H7 (cell line): ENCODE measurements around the gene SH2D2A. TPM values are rescaled to one million over a fixed set of nuclear protein-coding genes. Genes with fewer than 3 reads are reported as not detected.

ENCODE experiments used
- DNase-seq: peaks from one replicate; pipeline ENCODE4 v3.0.0; 2012
- H3K27me3 ChIP-seq: 2 replicates; pipeline ENCODE4 v1.6.0; 2011; ENCODE audit warnings: mild to moderate bottlenecking, low read length; ENCODE audit not compliant: control insufficient read depth, insufficient read depth
- H3K36me3 ChIP-seq: replicated peaks from 2 replicates; pipeline ENCODE4 v1.5.1; 2011; ENCODE audit warnings: low read length; ENCODE audit not compliant: control insufficient read depth, insufficient read depth
- H3K4me3 ChIP-seq: 2 replicates; pipeline ENCODE4 v1.5.1; 2011; ENCODE audit warnings: low read depth, mild to moderate bottlenecking, control low read depth, low read length, moderate library complexity; ENCODE audit not compliant: insufficient read depth
- total RNA-seq: library from RNA; depleted of rRNA; stranded (reverse); fragments of >200 nt; shearing (Covaris generic); gene quantifications from 2 replicates; pipeline ENCODE4 v1.2.3, GENCODE V29; 2014

SH2D2A gene
- total RNA-seq, 1 experiment from 2014 or later, result 8.4 TPM

DNA sequence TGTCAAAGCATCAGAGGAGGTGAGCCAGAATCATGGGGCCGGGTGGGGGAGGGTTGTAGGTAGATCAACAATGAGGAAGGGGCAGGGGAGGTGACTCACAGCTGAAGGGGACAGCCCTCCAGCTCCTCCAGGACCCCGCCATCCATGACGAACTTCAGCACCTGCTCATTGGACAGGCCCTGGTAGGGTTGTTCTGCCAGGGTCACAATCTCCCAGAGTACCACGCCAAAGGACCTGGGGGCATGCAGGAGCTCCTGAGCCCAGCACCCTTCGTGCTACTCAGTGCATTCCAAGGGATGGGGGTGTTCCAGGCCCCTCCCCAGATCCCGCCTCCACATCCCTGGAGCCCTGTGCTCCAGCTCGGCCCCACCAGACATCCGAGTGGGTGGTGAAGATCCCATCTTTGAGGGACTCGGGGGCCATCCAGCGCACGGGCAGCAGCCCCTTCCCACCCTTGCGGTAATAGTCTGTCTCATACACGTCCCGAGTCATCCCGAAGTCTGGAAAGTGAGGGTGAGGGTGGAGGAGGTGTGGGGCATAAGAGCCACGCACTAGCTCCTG is 24.7 kb upstream of the SH2D2A start:
- DNase-seq, result peak; percentile 66
- no peaks in the 10 kb centered on the region for H3K36me3 ChIP-seq
- H3K27me3 ChIP-seq, result peaks cover 68% of the 10 kb centered on the region
- no peak overlapping the region for H3K4me3 ChIP-seq

DNA sequence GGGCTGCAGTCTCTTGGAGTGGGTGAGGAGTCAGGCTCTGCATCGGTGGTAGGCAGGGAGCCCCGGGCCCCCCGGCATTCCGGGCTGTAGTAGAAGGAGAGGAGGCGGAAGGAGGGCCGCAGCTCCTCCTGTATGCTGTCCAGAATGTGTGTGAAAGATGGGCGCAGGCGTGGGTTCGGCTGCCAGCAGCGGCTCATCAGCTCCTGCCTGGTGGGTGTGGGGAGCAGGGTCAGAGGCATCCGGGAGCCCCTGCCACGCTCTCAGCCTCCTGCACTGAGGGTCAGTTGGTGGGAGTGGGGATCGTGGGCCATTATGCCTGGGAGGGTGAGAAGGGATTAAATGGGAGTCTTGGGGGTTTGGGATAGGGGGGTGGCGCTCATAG is 24.2 kb upstream of the SH2D2A start:
- no peaks in the 10 kb centered on the region for H3K36me3 ChIP-seq
- H3K4me3 ChIP-seq, result no peak overlapping the region
- peak; percentile 36 for DNase-seq
- peaks cover 67% of the 10 kb centered on the region for H3K27me3 ChIP-seq

DNA sequence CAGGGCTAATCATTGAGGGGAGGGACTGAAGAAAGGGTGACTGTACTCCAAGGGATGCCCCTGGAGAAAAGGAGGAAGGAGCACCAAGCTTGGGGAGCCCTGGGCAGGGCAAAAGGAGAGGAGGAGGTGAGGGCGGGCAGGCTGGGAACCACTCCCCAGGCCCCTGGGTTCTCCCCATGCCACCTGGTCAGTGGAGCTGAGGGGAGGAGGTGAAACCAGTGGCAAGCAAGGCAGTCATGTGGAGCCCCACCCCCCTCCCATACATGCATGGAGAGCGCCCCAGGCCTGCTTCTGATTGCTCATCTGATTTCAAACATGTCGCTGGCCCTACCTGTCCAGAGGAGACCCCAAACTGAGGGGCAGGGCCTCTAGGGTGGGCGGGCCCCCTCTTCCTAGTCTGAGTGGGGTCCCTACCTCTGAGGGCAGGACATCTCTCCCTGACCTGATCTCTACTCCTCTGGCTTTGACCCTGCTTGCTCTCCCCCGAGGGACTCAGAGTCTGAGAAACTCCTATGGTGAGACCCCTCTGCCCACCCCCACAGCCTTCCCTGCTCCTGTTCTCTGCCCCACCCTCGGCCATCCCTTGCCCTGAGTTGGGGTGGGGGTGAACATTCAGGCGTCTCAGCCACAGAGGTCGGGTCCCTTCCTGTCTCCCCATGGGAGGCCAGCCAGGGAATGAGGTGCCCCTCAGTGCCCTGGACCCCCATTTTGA is 23.7 kb upstream of the SH2D2A start:
- H3K4me3 ChIP-seq, result no peak overlapping the region
- H3K36me3 ChIP-seq, result no peaks in the 10 kb centered on the region
- peak; percentile 33 for DNase-seq
- H3K27me3 ChIP-seq, result peaks cover 67% of the 10 kb centered on the region

DNA sequence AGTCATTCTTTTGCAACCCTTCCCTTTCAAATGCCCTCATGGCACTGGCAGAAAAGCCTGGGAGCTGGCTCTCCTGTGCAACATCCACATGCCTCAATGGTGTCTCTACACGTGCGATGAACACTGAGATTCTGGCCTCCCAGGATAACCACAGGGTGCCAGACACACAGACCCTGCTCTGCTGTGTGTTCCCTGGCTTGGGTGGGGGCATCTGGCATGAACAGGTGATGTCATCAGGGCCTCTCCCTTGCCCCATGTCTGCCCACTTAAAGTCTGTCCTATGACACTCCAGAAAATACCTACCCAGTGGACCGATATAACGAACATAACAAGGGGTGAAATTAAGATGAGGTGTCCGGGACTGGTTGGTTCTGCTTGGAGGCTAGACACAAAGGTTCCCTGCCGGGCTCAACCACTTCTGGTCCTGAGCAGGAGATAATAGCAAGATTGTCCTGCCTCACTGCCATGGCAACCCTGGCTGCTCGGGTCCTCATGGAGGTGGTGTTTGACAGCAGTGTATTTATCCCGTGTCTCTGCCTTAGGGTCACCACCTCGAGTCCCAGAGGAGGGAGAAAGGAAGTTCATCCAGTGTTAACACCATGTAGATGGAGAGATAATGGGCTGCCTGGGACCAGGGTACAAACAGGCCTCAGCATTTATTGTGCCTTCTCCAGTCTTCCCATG is 22.9 kb upstream of the SH2D2A start:
- no peaks in the 10 kb centered on the region for H3K36me3 ChIP-seq
- H3K27me3 ChIP-seq, result peaks cover 64% of the 10 kb centered on the region
- peak; percentile 50 for DNase-seq
- H3K4me3 ChIP-seq, result no peak overlapping the region

DNA sequence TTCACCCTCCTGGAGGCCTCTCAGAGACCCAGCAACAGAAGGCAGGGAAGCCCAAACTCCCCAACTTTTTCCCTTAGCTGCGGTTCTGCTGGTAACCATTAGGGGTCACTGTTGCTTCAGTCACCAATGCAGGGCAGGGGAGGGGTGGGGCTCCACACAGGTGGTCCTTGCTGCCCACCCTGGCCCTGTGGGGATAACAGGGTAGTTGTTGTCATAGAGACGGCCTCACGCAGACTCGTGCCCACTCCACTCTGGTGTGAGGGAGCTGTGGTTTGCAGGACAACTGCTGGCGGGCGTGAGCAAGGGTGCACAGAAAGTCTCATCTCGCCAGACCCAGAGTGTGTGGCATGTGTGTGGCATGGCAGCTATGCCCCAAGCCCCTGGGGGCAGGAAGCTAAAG is 22.3 kb upstream of the SH2D2A start:
- Histone ChIP-seq H3K4me3 (no peak overlapping the region), H3K27me3 (peaks cover 60% of the 10 kb centered on the region), H3K36me3 (no peaks in the 10 kb centered on the region)
- peak; percentile 87 for DNase-seq

DNA sequence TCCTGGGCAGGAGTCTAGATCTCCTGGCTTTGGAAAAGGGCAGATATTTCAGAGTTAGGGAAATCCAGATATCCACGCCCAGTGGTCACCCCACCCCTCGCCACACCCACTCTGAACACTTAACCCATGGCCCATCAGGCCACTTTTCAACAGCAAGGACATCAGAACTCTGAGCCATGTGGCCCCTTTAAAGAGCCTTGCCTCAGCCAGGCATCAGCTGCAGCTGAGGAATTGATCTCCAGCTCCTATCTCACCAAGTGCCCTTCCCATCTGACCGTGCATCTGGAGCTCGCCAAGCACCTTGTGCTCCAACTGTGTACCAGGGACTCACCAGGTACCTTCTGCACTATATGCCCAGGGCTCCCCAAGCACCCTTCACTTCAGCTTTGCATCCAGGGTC is 20.2 kb upstream of the SH2D2A start:
- H3K36me3 ChIP-seq, result no peaks in the 10 kb centered on the region
- H3K4me3 ChIP-seq, result no peak overlapping the region
- no peak for DNase-seq
- peaks cover 47% of the 10 kb centered on the region for H3K27me3 ChIP-seq

DNA sequence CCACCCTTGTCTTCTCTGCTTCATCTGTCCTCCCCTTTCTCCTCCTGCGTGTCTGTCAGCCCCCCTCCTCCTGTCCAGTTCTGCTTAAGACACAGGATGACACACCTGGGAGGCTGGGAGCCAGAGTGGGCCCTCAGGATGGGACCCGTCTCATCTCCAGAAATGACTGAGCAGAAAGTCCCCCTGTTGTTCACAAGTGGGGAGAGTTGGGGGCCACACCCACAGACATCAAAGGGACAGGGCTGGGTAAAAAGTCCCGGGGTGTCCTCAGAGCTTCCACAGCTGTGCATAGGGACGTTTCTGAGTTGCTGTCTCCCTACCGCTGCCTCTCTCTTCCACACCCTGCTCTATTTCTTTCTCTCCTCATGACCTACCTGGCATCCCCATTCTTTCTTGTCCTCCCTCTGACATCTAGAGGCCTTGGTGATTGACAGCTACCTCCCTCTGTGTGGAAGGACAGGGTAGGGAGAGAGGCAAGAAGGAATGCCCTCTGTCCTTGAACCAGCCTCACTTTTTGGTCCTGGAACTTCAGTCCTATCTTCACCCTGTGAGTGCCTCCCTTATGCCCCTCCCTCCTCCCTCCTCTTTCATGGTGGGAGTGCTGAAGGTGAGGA is 19.5 kb upstream of the SH2D2A start:
- H3K36me3 ChIP-seq, result no peaks in the 10 kb centered on the region
- no peak for DNase-seq
- H3K4me3 ChIP-seq, result no peak overlapping the region
- peaks cover 43% of the 10 kb centered on the region for H3K27me3 ChIP-seq

DNA sequence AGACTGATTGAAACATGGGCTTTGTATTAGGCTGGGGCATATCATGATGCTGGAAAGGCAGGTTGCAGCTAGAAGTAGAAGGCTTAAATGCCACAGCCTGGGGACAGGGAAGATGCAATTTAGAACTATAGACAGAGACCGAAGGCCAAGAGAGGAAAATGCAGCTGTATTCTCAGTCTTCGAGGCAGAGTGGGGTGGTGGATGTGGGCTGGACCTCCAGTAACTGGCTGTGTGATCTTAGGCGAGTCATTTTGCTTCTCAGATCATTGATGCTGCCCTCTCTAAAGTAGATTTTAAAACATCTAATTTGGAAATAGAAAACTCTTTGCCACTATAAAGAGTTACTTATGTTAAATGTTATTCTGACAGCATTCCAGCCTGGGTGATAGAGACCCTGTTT is 17.7 kb upstream of the SH2D2A start:
- Histone ChIP-seq H3K36me3 (no peaks in the 10 kb centered on the region), H3K4me3 (no peak overlapping the region), H3K27me3 (peaks cover 39% of the 10 kb centered on the region)
- no peak for DNase-seq

DNA sequence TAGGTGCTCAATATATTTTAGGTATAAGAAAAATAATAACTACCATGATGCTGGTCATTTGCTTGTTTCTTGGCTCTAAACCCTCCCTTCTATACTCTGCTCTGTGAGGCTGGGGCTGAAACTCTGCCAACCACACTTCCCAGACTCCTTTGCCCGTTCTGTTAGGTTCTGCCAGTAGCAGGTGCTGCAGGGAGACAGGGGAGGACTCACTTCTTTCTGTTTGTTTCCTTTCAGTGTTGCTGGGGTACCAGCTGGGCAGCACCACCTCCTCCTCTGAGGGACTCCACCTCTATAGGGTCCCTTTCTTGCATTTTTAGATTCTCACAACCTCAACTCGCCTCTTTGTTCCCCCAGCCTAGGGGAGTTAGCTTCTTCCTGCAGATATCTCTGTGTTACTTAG is 17.0 kb upstream of the SH2D2A start:
- no peak overlapping the region for H3K4me3 ChIP-seq
- peaks cover 36% of the 10 kb centered on the region for H3K27me3 ChIP-seq
- no peaks in the 10 kb centered on the region for H3K36me3 ChIP-seq
- DNase-seq, result no peak

DNA sequence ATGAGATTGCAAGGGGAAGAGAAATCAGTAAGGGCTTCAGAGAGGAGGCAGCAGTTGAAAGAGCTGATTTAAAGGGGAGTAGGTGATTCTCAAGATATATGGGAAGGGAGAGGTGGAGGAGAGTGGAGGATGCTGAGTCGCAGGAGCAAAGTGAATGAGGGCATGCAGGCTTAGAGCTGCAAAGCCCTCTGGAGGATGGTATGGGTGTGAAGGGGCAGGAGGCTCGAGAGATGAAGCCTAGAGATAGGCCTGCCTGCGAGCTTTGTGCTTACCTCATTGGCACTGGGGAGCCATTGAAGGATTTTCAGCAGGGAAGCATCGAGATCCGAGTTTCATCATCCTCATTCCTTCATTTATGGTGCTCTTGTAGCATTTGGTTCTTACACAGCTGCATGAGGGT is 15.8 kb upstream of the SH2D2A start:
- H3K4me3 ChIP-seq, result no peak overlapping the region
- no peak for DNase-seq
- H3K27me3 ChIP-seq, result peaks cover 32% of the 10 kb centered on the region
- H3K36me3 ChIP-seq, result no peaks in the 10 kb centered on the region

DNA sequence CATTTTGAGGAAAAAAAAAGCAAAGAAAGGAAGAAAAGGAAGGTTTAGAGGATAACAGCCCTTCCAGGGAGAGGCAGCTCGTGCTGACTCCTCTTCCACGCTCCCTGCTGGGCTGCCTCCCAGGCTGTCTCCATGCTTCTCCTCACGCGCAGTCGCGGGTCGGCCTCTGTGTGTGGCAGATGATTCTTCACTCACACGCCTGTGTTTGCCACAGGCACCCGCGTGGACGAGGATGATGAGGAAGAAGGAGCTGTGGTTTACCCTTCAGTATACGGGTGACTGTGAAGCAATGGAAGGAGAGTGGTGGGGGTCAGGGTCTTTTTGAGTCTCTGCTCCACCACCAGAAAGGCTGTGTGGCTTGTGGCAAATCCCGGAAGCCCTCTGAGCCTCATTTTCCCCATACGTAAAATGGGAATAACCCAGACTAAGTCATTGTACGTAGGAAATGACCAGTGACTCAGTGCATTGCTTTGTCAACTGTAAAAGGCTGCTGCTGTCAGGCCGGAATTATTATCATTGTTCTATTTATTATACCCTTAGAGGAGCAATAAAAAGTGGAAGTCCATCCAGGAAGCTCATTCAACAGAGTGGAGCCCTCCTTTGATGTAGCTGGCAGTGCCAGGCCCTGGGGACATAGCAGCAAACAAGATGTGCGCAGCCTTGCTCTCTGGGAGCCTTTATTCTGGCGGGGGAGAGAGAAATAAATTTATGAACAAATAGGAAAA is 11.9 kb upstream of the SH2D2A start:
- peaks cover 11% of the 10 kb centered on the region; the same call in 1 of the 2 replicates for H3K27me3 ChIP-seq
- H3K4me3 ChIP-seq, result no peak overlapping the region
- DNase-seq, result no peak
- H3K36me3 ChIP-seq, result no peaks in the 10 kb centered on the region

DNA sequence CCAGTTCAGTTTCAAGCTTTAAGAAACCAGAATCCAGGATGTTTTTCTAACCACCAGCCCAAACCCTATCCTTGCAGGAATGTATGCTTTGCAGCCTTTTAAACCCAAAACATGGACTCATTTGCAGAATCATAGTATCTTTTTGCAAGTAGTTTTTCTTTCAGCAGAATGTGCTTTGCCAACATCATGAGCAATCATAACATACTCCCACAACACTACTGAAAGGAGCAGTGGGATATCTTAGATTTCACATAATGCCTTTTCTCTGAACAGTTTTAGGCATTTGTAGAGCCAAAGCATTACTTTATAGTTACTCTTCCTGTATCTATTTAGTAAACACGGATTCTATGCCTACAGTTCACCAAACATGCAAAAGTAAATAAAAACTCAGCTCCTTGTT is 10.0 kb upstream of the SH2D2A start:
- Histone ChIP-seq H3K4me3 (no peak overlapping the region), H3K27me3 (peaks cover 10% of the 10 kb centered on the region; the same call in 1 of the 2 replicates), H3K36me3 (no peaks in the 10 kb centered on the region)
- no peak for DNase-seq

DNA sequence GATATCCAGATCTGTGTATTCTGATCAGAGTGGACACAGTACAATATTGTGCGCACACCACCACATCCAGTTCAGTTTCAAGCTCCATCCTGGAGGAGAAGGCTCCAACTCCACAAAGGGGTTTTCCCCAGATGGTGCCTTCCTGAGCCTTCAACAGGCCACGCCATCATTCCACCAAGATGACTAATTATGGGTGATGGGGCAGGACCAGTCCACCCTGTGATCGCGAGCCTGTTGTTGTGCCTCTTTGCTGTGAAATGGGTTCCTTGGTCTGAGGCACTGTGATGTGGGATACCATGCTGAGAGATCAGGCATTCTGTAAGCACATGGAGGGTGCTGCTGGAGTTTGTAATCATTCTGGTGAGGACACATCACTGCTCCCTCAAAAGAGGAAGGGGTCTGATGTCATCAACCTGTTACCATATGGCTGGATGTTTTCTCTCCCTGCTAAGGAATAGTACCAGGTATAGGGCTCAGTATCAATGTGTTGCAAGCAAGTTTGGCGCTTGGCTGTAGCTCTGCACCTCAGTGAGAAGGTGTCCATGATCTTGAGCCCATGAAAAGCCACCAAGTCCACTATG is 6.7 kb upstream of the SH2D2A start:
- Histone ChIP-seq H3K36me3 (no peaks in the 10 kb centered on the region), H3K27me3 (peaks cover 8% of the 10 kb centered on the region; the same call in 1 of the 2 replicates), H3K4me3 (no peak overlapping the region)
- DNase-seq, result no peak

DNA sequence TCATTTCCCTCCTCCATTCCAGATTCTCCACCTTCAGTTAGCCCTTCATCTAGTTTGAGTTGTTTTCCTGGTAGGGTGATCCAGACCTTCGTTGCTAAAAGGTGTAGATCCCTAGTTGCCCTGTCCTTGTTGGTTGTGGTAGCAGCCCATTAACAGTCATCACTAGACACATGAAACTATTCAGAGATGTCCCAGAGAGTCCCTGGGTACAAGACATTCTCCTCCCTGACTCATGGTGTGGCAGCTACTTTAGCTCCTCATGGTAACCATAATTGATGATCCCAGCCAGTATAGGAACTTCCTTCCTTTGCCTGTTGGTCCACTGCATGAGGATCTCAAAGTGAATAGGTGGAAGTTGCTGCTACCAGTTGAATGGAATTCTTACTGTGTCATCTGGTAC is 6.0 kb upstream of the SH2D2A start:
- peaks cover 8% of the 10 kb centered on the region; the same call in 1 of the 2 replicates for H3K27me3 ChIP-seq
- DNase-seq, result no peak
- no peaks in the 10 kb centered on the region for H3K36me3 ChIP-seq
- H3K4me3 ChIP-seq, result no peak overlapping the region
